Measurements from ENCODE around the gene TENM4.

Gene TENM4

GRCh38 chr11:79340535-79340934 lies 100.3 kb downstream of the TENM4 start:
- no peak for DNase-seq

- DNase-seq = no peak
Measured at GRCh38 chr11:79336797-79337517, 103.9 kb downstream of the TENM4 start.

DNA sequence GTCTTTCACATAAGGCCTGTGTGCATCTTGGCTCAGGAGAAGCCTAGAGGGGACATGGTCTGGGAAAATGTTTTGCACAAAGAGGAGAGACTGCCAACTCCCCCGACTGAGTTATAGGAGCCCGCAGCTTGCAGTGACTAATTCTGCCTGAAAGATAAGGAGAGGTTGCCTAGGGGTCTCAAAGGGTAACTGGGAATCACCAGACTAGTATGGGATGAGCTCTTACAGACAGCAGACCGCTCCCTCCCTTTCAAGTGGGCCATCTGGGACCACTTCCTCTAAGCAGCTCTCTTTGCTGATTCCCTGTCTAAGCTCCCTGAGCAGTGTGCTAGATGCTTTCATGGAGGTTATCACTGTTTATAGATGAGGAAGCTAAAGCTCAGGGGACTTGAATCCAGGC lies 105.1 kb downstream of the TENM4 start:
- DNase-seq = no peak

DNA sequence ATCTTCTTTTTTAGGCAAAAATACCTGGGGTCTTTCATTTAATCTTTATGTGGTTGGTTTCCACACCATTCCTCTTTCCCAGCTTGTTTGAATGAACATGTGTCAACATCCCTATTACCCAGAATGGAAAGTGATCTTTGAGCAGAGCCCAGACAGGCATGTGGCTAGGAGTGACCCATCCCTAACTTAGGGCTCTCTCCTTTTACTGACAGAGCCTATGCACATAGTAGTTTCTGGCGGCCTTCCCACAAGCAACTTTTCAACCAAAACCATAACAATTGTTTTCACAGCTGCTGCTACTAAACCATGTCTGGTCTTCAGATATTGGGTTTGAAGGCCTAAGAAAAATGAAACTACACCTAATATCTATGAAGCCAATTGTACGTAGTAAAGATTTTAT lies 107.5 kb downstream of the TENM4 start:
- DNase-seq = no peak

DNA sequence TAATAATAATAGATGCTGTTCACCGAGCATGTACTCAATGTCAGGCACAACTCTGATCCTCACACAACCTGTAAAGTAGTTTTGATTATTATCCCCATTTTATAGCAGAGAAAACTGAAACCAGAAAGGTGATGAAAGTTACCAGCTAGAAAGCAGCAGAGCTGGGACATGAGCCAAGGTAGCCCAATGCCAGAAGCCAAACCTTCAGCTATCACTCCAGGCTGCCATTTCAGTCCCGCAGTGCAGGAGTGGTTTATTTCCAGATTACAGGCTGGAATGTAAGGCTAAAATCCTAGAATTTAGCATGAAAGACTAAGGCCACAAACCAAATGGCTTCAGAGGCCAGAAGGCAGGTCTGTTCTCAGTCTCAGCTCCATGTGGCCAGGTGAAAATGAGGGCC lies 108.8 kb downstream of the TENM4 start:
- no peak for DNase-seq

GRCh38 chr11:79331203-79331901 lies 109.5 kb downstream of the TENM4 start:
- DNase-seq = no peak

DNA sequence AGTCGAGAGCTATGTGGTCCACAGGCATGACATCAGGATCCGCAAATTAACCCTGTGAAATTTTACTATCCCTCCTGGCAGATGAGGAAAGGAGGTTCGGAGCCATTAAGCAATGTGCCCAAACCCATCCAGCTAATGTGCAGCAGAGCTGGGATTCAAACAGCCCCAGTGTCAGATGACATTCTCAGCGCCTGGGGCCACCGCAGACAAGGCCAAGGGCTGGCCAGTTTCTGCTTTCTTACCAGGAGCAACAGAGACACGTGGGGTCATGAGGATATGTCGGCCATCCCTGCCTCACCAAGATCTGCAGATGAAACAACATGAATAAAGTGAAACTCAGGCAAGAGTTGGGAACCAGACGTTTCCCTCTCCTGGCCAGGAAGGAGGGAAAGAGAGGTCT lies 110.2 kb downstream of the TENM4 start:
- DNase-seq = no peak

DNA sequence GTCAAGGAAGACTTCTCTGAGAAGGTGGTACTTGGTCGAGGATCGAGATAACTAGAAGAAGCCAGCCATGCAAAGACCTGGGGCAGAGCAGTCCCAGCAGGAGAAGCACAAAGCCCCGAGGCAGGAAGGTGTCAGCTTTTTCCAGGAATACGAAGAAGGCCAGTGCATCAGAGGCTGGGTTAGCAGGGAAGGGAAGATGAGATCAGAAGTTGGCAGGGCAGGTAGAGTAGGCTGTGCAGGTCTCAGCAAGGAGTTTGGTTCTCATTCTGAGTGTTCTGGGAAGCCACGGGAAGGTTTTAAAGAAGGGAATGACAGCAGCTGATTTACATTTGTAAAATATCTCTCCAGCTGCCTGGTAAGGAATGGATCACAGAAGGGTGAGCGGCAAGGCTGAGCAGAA lies 111.3 kb downstream of the TENM4 start:
- no peak for DNase-seq

- no peak for DNase-seq
Measured at GRCh38 chr11:79328402-79328801, 112.4 kb downstream of the TENM4 start.

- DNase-seq = no peak
Measured at GRCh38 chr11:79325851-79326250, 115.0 kb downstream of the TENM4 start.

- DNase-seq = no peak
Measured at GRCh38 chr11:79321263-79321662, 119.6 kb downstream of the TENM4 start.

DNA sequence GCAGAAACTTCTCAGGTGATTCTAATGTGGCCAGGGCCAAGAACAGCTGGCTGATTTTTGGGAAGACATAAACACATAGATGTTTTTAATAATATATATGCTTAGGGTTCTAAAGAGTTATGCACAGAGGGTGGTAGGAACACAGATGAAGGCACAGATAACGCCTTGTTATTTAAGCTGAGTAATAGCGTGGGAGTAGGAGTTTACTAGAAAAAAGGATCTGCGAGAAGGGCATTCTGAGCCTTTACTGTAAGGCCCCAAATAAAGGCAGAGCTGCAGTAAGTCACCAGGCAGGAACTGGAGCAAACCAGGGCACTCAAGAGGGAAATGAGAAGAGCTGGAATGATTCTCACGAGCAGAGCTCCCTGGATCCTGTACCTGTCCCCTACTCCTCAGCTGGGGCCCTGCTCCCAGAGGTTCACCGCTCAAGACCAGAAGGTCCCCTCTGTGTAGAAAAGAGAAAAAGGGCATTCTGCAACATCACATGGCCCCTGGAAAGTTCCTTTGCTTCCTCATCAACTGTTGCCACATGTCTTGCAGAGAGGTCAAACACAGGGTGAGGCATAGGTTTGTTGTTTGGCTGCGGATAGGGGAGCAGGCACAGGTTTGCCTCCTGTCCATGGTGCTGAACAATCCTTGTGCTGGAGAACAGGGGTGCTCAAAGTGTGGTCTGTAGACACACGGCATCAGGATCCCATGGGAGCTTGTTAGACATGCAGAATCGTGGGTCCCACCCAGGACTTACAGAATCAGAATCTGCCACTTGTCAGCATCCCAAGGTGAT lies 125.7 kb downstream of the TENM4 start:
- no peak for DNase-seq

GRCh38 chr11:79313530-79313913 lies 127.3 kb downstream of the TENM4 start:
- DNase-seq = no peak

DNA sequence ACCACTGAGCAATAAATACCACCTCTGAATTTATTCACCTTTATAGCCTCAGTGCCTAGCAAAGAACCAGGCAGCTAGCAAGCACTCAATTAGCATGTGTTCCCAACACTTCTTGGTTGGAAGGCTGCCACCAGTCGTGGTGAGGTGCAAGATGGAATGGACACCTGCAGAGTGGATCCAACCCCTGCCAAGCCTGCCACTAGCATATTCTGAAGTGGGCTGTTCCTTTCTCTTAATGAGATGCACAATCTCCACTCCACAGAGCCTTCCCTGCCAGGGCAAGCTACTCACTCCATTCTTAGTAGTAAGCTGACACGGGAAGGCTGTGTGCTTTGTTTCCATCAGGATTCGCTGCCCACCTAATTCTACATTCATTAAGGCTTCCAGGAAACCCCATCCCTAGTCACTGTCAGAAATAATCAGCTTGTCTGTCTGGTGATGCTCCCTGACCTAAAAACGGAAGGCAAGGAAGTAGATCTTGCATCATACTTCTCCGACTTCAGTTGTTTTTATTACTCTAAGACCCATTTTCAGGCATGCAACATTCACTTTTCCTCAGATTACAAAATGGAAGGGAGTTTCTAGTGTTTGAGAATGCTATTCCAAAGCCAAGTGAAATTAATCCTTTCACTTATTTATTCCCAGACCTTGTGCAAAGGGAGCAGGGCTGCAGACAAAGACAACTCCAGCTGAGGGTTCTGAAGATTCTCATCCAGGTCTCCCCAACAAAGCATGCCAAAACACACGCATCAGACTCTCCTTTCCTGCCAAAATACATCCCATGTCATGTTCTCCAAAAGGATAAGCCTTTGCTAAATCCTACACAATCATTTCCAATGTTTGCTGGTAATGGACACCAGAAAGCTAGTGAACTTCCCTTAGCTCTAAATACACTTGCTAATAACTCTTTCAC lies 128.0 kb downstream of the TENM4 start:
- no peak for DNase-seq

DNA sequence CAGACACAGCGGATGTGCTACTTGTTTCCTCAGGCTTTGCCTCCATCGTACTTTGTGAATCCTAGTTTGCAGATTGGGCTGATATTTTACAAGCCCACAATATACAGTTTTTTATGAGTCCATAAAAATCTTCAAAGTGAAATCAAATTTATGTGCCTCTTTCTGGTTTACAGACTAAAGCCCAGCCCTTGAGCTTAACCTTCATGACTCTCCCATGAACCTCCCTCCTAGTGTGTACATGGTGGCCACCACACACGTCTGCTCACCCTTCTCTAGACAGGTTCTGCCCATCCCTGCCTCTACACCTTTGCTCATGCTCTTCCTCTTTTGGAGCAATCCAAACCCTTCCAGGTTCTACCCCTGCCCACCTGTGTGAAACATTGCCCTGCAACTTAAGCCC lies 129.4 kb downstream of the TENM4 start:
- DNase-seq = no peak

- DNase-seq = no peak
Measured at GRCh38 chr11:79309407-79309806, 131.4 kb downstream of the TENM4 start.

DNA sequence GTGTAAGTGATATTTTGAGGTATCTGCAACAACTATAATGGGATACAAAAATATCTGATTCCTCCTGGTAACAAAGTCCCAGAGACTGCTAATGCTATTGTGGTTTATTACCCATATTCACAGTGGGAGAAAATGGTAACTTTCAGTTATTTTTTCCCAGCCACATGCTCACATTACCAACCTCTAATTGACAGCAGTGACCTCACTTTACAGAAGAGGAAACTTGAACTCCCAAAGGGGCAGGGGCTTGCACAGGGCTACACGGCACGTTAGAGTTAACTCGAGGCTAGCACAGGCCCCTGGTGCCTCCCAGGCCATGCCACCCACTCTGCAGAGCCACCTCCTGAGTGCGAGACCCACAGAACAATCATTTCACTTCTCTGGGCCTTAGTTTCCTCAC lies 132.4 kb downstream of the TENM4 start:
- DNase-seq = no peak

- DNase-seq = no peak
Measured at GRCh38 chr11:79304599-79305212, 136.1 kb downstream of the TENM4 start.

DNA sequence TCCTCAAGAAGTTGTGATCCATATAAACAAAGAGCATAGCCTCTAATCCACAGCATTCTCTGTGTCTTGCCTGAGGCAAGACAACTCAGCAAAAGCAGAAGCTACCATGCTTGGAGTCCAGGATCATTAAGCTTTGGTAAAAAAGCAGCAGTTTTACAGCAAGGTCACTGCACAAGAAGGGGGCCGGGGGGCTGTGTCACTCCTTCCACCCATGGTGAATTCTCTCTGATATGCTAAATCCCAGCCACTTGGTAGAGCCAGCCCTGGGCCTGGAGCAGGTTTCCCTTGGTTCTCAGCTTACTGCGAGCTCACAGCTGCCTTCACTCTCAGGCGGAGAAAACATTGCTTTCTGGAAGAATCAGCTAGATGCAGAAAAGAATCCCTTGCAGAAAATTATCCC lies 144.7 kb downstream of the TENM4 start:
- DNase-seq = no peak

GRCh38 chr11:79294845-79295731 lies 145.7 kb downstream of the TENM4 start:
- no peak for DNase-seq

DNA sequence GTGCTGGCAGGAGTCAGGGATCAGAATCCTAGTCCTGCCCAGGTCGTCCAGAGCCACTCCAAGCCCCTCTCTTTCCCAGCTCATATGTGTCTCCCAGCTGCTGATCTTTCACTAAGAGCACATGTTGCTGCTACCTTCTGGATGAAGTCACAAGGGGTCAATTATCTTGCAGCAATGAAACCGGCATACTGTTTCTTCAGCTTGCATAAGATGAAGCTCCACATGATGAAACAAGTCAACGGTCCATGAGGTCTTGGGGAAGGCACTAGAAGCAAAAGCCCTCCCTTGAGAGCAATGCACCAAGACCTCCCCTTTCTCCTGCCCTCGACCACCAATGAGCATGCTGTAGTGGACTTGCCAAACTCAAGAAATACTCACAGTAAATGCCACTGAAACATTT lies 148.9 kb downstream of the TENM4 start:
- no peak for DNase-seq

Measured in CD4-positive, alpha-beta T cell treated with Interleukin-6 for 4 hours (primary cell).